Measurements from ENCODE around the gene SMAD3. TPM values are rescaled to one million over a fixed set of nuclear protein-coding genes. Genes with fewer than 3 reads are reported as not detected.

Gene SMAD3
- total RNA-seq, 1 donor = 96.3 TPM

- DNase-seq (ENCODE audit: low read depth) = peak; percentile 98
- TF ChIP-seq CTCF (IDR thresholded peaks at IDR 0.05; ENCODE audit: insufficient read depth, low read length) = no peak
- H3K4me3 ChIP-seq (ENCODE audit: low read depth, low read length) = no peak overlapping the region
These were observed 41.8 kb downstream of the SMAD3 start for GRCh38 chr15:67107014-67107812.

- H3K4me3 ChIP-seq (ENCODE audit: low read depth, low read length) = no peak overlapping the region
- TF ChIP-seq CTCF (IDR thresholded peaks at IDR 0.05; ENCODE audit: insufficient read depth, low read length) = no peak
- DNase-seq (ENCODE audit: low read depth) = no peak
These were observed 42.9 kb downstream of the SMAD3 start for GRCh38 chr15:67108122-67108961.

- TF ChIP-seq CTCF (IDR thresholded peaks at IDR 0.05; ENCODE audit: insufficient read depth, low read length) = no peak
- H3K4me3 ChIP-seq (ENCODE audit: low read depth, low read length) = no peak overlapping the region
These were observed 44.0 kb downstream of the SMAD3 start for GRCh38 chr15:67109141-67110034.

GRCh38 chr15:67110361-67110781 lies 45.0 kb downstream of the SMAD3 start:
- no peak overlapping the region for H3K4me3 ChIP-seq (ENCODE audit: low read depth, low read length)
- DNase-seq (ENCODE audit: low read depth) = no peak
- TF ChIP-seq CTCF (IDR thresholded peaks at IDR 0.05; ENCODE audit: insufficient read depth, low read length) = no peak

More at GRCh38 chr15:67109141-67110034, 44.0 kb downstream of the SMAD3 start:
- DNase-seq (ENCODE audit: low read depth) = peak; percentile 95

GRCh38 chr15:67110958-67111864 lies 45.8 kb downstream of the SMAD3 start:
- TF ChIP-seq CTCF (IDR thresholded peaks at IDR 0.05; ENCODE audit: insufficient read depth, low read length) = no peak
- no peak for DNase-seq (ENCODE audit: low read depth)
- H3K4me3 ChIP-seq (ENCODE audit: low read depth, low read length) = no peak overlapping the region
